HCT116 (cell line): Measurements from ENCODE around the gene MRPS18A. TPM values are rescaled to one million over a fixed set of nuclear protein-coding genes. Genes with fewer than 3 reads are reported as not detected.

Experiments
- ATAC-seq: fragments of 200-7000 bp; cut with Tn5 transposase; 2 replicates; pipeline ENCODE4 v1.9.1; 2020; ENCODE audit warnings: mild to moderate bottlenecking, moderate library complexity
- BruUV-seq: library from RNA; stranded (reverse); fragments of 400-500 nt; replicated peaks from 2 replicates; lab custom pipeline; 2021; lab: Mats Ljungman, UMichigan
- CTCF ChIA-PET: fragments of 300-600 bp; sonication (Branson Sonifier 250); formaldehyde crosslinking; loops from one replicate; lab custom pipeline; 2021; ENCODE audit warnings: antibody characterized with exemption; lab: Charles Lee
- POLR2A ChIA-PET: fragments of 300-600, 350-600 bp; sonication (Branson Sonifier 250); formaldehyde crosslinking; loops from one replicate; lab custom pipeline; 2021; ENCODE audit warnings: antibody characterized with exemption; lab: Charles Lee
- RAD21 ChIA-PET, 2 experiments: fragments of 300-600 bp; sonication (Branson Sonifier 250); formaldehyde crosslinking; loops; one replicate each; lab custom pipeline; 2023; ENCODE audit warnings: low total read pairs in 2 of 2; ENCODE audit not compliant: uncharacterized antibody in 2 of 2, unreplicated experiment in 2 of 2, low non-redundant PET in 1 of 2; lab: Charles Lee
- DNase-seq: peaks from one replicate; pipeline ENCODE4 v3.0.0-alpha.2; 2010; ENCODE audit warnings: low read depth, low spot score
- H2AFZ ChIP-seq: fragments of 200-600 bp; shearing (Covaris generic), sonication (generic); 2 replicates; pipeline ENCODE4 v1.6.1; 2017; ENCODE audit warnings: low read depth, mixed run types, mixed read lengths, antibody characterized with exemption, low read length; ENCODE audit not compliant: poor library complexity, severe bottlenecking
- H3K27ac ChIP-seq: 2 replicates; pipeline ENCODE4 v1.5.1; 2012; ENCODE audit warnings: low read depth, low read length
- H3K27me3 ChIP-seq: fragments of 200-600 bp; sonication (generic); 2 replicates; pipeline ENCODE4 v1.6.1; 2016; ENCODE audit warnings: mixed run types, low read length, mixed read lengths; ENCODE audit not compliant: insufficient read depth
- H3K36me3 ChIP-seq, 2 experiments: fragments of 200-500 bp in 1 of 2; fragments of 200-600 bp in 1 of 2; sonication (Bioruptor generic) in 1 of 2; sonication (generic) in 1 of 2; 2 replicates each; pipeline versions ENCODE4 v1.5.1 to v1.6.1; 2014 to 2016; ENCODE audit warnings: low read length in 2 of 2, inconsistent platforms in 1 of 2, mixed read lengths in 1 of 2, mixed run types in 1 of 2; ENCODE audit not compliant: insufficient read depth in 2 of 2, control insufficient read depth in 1 of 2
- H3K4me1 ChIP-seq, 2 experiments: fragments of 200-600 bp in 1 of 2; sonication (generic) in 1 of 2; 2 replicates each; pipeline versions ENCODE4 v1.5.1 to v1.6.1; 2012 to 2017; ENCODE audit warnings: low read length in 2 of 2, inconsistent platforms in 1 of 2, mild to moderate bottlenecking in 1 of 2, mixed read lengths in 1 of 2, mixed run types in 1 of 2, moderate library complexity in 1 of 2; ENCODE audit not compliant: insufficient read depth in 2 of 2, control insufficient read depth in 1 of 2
- H3K4me2 ChIP-seq: fragments of 200-600 bp; sonication (generic); 2 replicates; pipeline ENCODE4 v1.6.1; 2017; ENCODE audit warnings: mixed run types, low read length, mixed read lengths
- H3K4me3 ChIP-seq, 2 experiments: fragments of 200-600 bp in 1 of 2; sonication (generic) in 1 of 2; replicated peaks in 1 of 2; 2 replicates each; pipeline ENCODE4 v1.5.1; 2011 to 2016; ENCODE audit warnings: low read length in 2 of 2, control low read depth in 1 of 2, low read depth in 1 of 2, mild to moderate bottlenecking in 1 of 2, mixed read lengths in 1 of 2, mixed run types in 1 of 2
- H3K79me2 ChIP-seq: fragments of 200-600 bp; sonication (generic); 2 replicates; pipeline ENCODE4 v1.6.1; 2017; ENCODE audit warnings: mild to moderate bottlenecking, mixed run types, low read length, moderate library complexity, mixed read lengths; ENCODE audit not compliant: insufficient read depth
- H3K9ac ChIP-seq: fragments of 200-600 bp; sonication (generic); 2 replicates; pipeline ENCODE4 v1.6.1; 2016; ENCODE audit warnings: low read length, mixed read lengths
- H3K9me2 ChIP-seq: fragments of 200-600 bp; sonication (generic), shearing (Covaris generic); 2 replicates; pipeline ENCODE4 v1.6.1; 2017; ENCODE audit warnings: mixed run types, mild to moderate bottlenecking, moderate library complexity; ENCODE audit not compliant: insufficient read depth
- H3K9me3 ChIP-seq, 2 experiments: fragments of 200-500 bp in 1 of 2; fragments of 200-600 bp in 1 of 2; sonication (Bioruptor generic) in 1 of 2; sonication (generic) in 1 of 2; 2 replicates each; pipeline ENCODE4 v1.6.1; 2014 to 2017; ENCODE audit warnings: low read length in 2 of 2, mixed read lengths in 2 of 2, inconsistent platforms in 1 of 2, low read depth in 1 of 2, mild to moderate bottlenecking in 1 of 2, mixed run types in 1 of 2, moderate library complexity in 1 of 2; ENCODE audit not compliant: control insufficient read depth in 1 of 2, insufficient read depth in 1 of 2
- H4K20me1 ChIP-seq: fragments of 200-600 bp; sonication (generic), shearing (Covaris generic); 2 replicates; pipeline ENCODE4 v1.6.1; 2017; ENCODE audit warnings: mixed run types, mild to moderate bottlenecking, moderate library complexity; ENCODE audit not compliant: insufficient read depth
- CEBPB ChIP-seq: IDR thresholded peaks from 2 replicates; pipeline ENCODE4 v1.6.1; 2012; ENCODE audit warnings: low read depth
- JUND ChIP-seq: IDR thresholded peaks from 2 replicates; pipeline ENCODE4 v1.6.1; 2012
- RAD21 ChIP-seq: IDR thresholded peaks from 2 replicates; pipeline ENCODE4 v1.6.1; 2012; ENCODE audit warnings: low read depth, mild to moderate bottlenecking
- SP1 ChIP-seq: IDR thresholded peaks from 2 replicates; pipeline ENCODE4 v1.6.1; 2012; ENCODE audit warnings: low read depth
- SRF ChIP-seq: IDR thresholded peaks from 2 replicates; pipeline ENCODE4 v1.6.1; 2012; ENCODE audit warnings: low read depth
- ZFX ChIP-seq: fragments of 450-650 bp; IDR thresholded peaks from 2 replicates; pipeline ENCODE4 v1.6.1; 2017
- intact Hi-C: fragments of 100-400 bp; cut with micrococcal nuclease; formaldehyde crosslinking; loops from 2 replicates; pipeline ENCODE4 v1.10.0; 2022
- total RNA-seq: library from RNA; stranded (reverse); gene quantifications from one replicate; pipeline ENCODE4 v1.2.1, GENCODE V29; 2021; ENCODE audit not compliant: unreplicated experiment
- TF ChIP-seq, protein P1 (sequence below): IDR thresholded peaks from 2 replicates; pipeline ENCODE4 v1.6.1; 2012; ENCODE audit warnings: low read depth
- TF ChIP-seq, protein P2 (sequence below): IDR thresholded peaks from 2 replicates; pipeline ENCODE4 v1.6.1; 2011; ENCODE audit warnings: mild to moderate bottlenecking, low read length, moderate library complexity; ENCODE audit not compliant: insufficient replicate concordance; ENCODE audit errors: extremely low read depth

Gene MRPS18A
- total RNA-seq, 1 experiment from 2014 or later: 63.0 TPM

DNA sequence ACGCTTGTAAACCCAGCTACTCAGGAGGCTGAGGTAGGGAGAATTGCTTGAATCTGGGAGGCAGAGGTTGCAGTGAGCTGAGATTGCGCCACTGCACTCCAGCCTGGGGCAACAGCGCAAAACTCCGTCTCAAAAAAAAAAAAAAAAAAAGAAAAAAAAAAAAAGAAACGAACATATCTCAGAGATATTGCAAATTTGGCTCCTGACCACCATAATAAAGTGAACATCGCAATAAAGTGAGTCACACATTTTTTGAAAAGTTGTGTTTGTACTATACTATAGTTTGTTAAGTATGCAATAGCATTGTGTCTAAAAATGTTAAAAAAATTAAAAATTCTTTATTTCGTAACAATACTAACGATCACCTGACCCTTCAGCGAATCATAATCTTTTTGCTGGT lies 29.4 kb downstream of the MRPS18A start:
- Histone ChIP-seq H3K9ac (no peak overlapping the region), H3K4me2 (no peak overlapping the region), H3K79me2 (no peaks in the 10 kb centered on the region), H3K27ac (no peak overlapping the region), H3K9me3 (peaks cover 0 to 5% of the 10 kb centered on the region in 2 experiments; a peak in 1 of 4 replicates), H2AFZ (no peak overlapping the region), H3K27me3 (no peaks in the 10 kb centered on the region), H3K4me1 (no peaks in the 10 kb centered on the region), H3K9me2 (no peaks in the 10 kb centered on the region), H3K4me3 (no peak overlapping the region), H3K36me3 (no peaks in the 10 kb centered on the region), H4K20me1 (no peaks in the 10 kb centered on the region)
- DNase-seq (no peak), ATAC-seq (no peak)
- CTCF ChIA-PET: interaction anchor here (3.3 kb wide), 1 partner anchor 9 kb away, joined by 11 read pairs; no protein-coding TSS in a partner anchor
- no TSS peak for BruUV-seq
- TF ChIP-seq SP1 (no peak), SRF (no peak), JUND (no peak), ZFX (no peak), RAD21 (no peak), CEBPB (no peak)
- TF ChIP-seq, protein P1, sequence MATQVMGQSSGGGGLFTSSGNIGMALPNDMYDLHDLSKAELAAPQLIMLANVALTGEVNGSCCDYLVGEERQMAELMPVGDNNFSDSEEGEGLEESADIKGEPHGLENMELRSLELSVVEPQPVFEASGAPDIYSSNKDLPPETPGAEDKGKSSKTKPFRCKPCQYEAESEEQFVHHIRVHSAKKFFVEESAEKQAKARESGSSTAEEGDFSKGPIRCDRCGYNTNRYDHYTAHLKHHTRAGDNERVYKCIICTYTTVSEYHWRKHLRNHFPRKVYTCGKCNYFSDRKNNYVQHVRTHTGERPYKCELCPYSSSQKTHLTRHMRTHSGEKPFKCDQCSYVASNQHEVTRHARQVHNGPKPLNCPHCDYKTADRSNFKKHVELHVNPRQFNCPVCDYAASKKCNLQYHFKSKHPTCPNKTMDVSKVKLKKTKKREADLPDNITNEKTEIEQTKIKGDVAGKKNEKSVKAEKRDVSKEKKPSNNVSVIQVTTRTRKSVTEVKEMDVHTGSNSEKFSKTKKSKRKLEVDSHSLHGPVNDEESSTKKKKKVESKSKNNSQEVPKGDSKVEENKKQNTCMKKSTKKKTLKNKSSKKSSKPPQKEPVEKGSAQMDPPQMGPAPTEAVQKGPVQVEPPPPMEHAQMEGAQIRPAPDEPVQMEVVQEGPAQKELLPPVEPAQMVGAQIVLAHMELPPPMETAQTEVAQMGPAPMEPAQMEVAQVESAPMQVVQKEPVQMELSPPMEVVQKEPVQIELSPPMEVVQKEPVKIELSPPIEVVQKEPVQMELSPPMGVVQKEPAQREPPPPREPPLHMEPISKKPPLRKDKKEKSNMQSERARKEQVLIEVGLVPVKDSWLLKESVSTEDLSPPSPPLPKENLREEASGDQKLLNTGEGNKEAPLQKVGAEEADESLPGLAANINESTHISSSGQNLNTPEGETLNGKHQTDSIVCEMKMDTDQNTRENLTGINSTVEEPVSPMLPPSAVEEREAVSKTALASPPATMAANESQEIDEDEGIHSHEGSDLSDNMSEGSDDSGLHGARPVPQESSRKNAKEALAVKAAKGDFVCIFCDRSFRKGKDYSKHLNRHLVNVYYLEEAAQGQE: no peak
- TF ChIP-seq, protein P2, sequence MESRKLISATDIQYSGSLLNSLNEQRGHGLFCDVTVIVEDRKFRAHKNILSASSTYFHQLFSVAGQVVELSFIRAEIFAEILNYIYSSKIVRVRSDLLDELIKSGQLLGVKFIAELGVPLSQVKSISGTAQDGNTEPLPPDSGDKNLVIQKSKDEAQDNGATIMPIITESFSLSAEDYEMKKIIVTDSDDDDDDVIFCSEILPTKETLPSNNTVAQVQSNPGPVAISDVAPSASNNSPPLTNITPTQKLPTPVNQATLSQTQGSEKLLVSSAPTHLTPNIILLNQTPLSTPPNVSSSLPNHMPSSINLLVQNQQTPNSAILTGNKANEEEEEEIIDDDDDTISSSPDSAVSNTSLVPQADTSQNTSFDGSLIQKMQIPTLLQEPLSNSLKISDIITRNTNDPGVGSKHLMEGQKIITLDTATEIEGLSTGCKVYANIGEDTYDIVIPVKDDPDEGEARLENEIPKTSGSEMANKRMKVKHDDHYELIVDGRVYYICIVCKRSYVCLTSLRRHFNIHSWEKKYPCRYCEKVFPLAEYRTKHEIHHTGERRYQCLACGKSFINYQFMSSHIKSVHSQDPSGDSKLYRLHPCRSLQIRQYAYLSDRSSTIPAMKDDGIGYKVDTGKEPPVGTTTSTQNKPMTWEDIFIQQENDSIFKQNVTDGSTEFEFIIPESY: no peak
- POLR2A ChIA-PET: interaction anchor here (0.7 kb wide), 1 partner anchor 907 kb away, joined by 5 read pairs; no protein-coding TSS in a partner anchor
- intact Hi-C loops: no loop called here
- RAD21 ChIA-PET: no interaction called here
